Activated T-cell treated with anti-CD3 and anti-CD28 coated beads for 24 hours (primary cell): Measurements from ENCODE around the gene CFAP221.

Experiments
- DNase-seq: peaks from one replicate; pipeline ENCODE4 v3.0.0-alpha.2; 2020; ENCODE audit warnings: low read depth

CFAP221 gene

DNA sequence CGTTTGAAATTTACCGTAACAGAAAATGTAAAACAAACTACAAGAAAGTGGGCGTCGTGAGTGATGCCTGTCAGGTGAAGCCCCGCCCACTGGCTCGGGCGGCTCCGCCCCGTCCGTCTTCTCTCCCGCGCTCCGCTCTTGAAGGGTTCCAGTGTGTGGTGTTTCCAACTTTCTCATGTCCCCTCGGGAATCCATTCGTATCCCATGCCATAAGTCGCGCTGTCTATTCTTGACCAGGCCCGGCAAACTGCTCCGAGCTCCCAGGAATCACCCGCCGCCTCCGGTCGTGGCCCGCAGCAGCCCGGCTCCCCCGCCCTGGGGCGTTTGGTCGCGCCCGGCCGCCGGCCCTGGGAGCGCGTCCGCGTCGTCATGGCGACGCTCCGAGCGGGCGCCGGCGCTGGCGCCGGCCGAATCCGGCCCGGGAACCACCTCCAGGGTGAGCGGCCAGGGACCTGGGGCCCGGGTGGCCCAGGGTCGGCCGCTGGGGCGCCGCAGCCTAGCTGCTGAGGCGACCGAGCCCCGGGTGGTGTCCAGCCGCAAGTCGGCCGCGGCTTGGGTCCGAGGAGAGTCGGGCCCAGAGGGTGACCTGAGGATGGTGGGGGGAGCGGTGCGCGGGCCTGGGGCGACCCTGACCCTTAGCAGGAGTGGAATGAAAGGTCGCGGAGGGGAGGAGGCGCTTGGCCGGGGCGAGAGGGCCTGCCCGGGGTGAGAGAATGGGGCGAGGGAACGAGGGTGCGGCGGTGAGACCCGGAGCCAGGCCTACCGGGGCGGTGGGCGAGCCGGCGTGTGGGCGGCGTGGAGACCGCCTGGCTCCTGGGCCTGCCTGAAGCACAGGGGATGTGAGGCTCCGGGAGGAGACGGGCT, at the start of gene CFAP221:
TSS of gene CFAP221 (plus strand) at position 375 of the 864 bp plus-strand sequence. CDS start 1,683 bp downstream, outside the sequence.
- peak; percentile 41 for DNase-seq

DNA sequence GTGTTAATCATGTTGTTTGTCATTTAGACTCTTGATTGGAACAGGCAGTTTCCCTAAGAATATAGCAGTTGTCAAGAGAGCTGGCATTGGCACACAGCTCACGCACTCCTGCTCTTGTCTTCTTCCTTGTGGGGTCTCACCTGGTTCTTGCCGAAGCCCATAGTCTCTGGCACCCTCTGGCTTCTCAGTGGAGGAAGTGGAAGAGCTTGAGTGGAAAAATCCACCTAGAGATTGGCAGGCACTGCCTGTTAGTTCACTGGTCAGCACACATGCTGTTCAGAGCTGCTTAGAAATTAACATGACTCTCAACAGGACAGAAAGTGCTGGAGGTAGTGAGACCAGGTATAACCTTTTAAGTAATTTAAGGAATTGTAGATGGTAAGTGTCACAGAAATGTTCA, 48.3 kb upstream of the CFAP221 start:
- no peak for DNase-seq

DNA sequence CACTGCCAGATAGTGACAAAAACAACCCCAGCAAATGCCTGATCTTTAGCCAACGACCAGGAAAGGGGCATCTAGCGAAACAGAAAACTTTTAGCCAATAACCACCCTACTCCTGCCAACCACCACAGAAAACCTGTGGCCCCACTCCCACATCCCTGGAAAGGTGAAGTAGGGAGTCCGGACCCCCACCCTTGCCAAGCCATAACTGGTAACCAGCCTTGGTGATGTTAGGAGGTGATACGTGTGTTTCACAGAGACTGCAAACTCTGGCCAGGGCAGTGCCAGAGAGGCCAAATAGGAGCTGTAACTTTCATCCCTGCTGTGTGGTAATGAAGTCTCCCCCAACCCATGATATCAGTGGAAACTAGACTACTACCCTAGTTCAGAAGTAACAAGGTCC, 47.6 kb upstream of the CFAP221 start:
- no peak for DNase-seq

DNA sequence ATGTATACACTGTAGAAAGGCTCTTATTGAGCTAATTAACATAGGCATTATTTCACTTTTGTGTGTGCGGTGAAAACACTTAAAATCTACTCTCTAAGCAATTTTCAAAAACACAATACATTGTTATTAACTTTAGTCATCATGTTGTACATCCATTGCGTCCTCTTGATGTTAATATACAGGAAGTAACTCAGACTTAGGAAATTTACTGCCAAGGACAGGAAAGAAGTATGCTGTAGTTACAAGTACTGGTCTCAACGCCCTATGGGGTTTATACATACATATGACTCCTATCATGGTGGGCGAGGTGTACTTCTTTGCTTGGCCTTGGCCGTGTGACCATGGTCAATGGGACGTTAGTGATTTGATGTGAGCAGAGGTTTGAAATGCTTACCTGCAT, 35.5 kb upstream of the CFAP221 start:
- DNase-seq = no peak

DNA sequence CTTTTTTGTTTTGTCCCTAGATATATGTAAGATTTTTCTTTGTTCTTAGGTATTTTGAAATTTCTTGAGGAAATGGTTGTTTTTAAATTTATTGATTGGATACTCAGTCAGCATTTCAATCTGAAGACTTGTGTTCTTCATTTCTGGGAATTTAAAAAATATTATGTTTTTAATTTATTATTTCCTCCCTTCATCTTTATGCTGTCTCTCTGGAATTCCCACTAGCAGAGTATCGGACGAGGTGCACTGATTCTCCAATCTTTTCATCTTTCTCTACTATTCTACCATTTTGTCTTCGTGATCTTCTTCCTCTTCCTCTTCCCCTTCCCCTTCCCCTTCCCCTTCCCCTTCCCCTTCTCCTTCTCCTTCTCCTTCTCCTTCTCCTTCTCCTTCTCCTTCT, 32.3 kb upstream of the CFAP221 start:
- DNase-seq = no peak

DNA sequence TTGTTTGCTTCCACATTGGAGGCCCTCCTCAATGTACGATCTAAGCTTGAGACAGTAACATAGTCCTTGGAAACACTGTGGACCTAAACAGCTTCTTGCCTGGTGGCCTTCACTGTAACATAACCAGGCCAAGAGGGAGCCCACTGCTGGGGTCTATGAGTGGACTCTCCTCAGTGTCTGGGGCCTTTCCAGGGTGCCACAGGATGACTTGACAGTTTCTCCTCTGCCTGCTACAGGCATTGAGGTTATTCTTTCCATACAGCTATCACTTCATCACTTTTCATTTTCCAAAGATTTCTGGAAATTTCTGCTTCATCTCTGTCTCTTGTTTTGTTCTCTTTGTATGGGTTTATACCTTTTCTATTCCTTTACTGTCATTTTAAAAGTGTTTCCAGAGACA, 31.3 kb upstream of the CFAP221 start:
- DNase-seq = no peak

DNA sequence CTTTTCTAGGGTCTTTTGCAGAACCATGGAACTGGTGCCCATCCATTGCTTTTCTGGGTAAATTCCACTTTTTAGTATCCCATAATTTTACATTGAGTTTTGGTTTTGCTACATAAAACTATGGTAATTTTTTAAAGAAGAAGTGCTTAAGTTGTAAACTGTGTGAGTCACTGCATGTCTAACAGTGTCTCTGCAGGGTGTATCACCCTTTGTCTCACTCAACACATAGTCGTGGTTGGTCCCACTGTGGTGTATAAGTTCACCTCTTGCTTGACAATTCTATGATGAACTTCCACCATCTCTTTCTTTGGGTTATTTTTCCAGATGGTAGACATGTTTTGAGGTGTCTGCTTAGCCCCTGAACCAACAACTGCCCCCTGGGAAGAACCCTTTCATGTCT, 30.4 kb upstream of the CFAP221 start:
- DNase-seq = no peak

DNA sequence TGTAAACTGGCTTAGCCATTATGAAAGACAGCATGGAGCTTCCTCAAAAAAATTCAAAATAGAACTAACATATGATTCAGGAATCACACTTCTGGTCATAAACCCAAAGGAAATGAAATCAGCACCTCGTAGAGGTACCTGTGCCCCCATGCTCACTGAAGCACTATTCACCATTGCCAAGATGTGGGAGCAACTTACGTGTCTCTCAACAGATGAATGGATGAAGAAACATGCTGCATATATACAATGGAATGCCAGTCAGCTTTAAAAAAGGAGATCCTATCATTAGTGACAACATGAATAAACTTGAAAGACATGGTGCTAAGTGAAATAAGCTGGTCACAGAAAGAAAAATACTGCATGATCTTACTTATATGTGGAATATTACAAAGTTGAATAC, 28.1 kb upstream of the CFAP221 start:
- DNase-seq = no peak

DNA sequence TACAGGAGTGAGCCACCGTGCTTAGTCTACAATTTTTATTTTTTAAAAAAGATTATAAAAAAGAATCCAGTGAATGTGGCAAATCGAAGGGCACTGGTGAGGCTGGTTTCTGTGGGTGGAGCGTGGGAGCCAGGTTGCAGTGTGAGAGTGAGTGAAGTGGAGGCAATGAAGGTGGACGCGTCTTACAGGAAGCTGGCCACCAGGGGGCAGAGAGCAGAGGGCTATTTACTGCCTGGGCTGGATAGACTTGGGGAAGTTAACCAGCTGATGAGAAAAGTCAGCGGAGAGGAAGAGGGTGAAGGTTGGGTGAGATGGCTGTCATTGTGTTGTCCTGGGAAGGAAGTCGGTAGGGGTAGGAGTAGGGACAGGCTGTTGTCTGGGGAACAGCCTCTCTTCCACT, 26.8 kb upstream of the CFAP221 start:
- DNase-seq = peak; percentile 7

DNA sequence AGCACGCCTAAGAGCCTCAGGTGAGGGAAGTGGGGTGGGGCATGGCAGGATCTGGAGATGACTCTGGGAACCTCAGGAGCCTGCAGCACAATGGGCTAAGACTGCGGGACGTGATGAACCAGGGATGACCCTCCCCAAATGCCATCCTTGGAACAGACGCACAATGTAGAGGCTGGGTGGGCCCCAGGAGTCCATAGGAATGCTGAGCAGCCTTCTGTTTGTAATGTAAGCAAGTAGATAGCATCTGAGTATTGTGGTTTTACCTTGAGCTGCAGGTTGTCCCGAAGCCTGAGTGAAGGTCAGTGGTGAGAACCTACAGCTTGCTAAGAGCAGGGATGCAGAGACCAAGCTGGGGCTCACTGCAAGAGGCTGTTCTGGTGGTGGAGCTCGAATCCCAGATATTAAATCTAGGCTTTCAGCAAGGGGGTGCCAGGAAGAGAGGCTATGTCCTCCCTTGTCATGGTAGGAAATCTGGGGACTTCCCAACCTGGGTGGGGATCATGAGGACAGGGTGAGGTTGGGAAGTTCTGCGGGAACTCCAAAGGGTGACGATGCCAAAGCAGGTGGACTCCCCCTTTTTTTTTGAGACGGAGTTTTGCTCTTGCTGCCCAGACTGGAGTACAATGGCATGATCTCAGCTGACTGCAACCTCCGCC, 25.7 kb upstream of the CFAP221 start:
- DNase-seq = no peak

DNA sequence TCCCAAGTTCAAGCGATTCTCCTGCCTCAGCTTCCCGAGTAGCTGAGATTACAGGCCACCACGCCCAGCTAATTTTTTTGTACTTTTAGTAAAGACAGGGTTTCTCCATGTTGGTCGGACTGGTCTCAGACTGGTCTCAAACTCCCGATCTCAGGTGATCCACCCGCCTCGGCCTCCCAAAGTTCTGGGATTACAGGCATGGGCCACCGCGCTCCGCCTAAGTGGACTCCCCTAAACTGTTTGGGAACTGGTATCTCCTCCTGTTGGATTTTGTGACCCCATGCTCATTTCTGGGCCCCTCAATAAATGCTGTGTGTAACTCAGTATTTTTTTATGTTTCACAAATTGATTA, 25.2 kb upstream of the CFAP221 start:
- no peak for DNase-seq

DNA sequence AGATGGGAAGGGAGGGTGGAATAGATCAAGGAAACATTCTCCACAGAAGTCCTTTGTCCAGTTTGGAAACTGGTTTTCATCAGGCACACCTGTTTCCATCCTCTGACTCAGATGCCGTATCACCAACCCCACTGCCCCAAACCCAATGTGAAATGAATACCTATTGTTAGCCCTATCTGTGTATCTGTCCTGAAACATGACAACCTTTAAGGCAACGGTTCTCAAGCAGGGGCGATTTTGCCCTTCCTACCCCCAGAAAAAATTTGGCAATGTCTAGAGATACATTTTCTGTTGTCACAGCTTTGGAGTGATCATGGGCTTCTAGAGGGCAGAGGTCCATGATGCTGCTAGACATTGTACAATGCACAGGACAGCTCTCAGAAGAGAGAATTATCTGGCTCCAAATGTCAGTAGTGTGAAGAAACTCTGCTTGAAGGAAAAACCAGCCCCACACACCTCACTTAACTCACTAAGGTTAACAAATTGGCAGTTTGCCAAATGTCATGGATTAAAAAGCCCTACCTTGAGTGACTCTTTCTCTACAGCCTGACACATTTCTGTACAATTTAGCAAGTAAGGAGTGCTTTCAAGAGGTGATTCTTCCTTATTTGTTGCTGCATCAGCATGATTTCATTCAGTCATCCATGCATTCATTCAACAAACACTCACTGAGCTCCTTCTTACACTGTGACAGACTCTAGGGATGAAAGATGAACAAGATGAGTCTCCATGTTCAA, 23.4 kb upstream of the CFAP221 start:
- no peak for DNase-seq

DNA sequence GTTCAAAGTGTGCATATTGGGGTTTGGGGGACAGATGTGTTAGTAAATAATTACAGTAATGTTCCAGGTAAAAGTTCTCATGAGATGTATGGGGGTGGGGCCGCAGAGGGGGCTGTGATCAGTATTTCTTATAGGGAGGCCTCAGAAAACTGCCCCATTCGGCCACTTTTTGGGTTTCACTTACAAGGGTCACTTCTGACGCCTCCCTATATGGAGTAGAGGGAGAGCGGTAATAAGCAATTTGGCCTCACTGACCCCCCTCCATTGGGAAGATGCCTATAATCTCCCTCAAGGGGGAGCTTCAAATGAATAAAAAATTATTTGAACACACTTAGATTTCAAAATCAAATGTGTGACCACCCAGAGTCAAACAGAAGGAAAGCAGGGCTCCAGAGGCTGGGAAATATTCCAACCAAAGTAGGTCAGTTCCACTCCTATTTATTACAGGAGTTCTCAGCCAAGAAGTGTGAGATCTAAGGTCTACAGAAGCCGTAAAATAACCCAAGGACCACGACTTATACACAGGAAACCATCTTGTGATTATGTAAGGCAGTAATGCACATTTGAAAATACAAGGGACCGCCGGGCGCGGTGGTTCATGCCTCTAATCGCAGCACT, 22.7 kb upstream of the CFAP221 start:
- DNase-seq = no peak

DNA sequence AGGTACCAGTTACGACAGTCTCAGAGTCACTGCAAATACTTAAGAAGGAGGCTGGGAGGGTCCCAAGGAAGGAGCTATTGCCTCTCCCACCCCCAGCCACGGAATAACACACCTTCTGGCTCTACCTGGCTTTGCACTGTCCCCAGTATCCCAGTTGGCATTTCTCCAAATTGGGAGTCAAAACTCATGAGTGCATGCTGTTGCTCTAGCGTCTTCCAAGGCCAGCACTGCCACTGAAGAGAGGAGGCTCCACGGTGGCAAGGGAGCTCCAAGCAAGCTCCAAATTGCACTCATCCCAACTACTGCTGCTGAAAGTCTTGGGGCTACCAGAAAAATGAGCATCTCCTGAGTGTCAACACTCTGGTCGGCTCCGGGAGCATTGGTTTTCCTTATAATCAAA, 21.6 kb upstream of the CFAP221 start:
- DNase-seq = no peak

DNA sequence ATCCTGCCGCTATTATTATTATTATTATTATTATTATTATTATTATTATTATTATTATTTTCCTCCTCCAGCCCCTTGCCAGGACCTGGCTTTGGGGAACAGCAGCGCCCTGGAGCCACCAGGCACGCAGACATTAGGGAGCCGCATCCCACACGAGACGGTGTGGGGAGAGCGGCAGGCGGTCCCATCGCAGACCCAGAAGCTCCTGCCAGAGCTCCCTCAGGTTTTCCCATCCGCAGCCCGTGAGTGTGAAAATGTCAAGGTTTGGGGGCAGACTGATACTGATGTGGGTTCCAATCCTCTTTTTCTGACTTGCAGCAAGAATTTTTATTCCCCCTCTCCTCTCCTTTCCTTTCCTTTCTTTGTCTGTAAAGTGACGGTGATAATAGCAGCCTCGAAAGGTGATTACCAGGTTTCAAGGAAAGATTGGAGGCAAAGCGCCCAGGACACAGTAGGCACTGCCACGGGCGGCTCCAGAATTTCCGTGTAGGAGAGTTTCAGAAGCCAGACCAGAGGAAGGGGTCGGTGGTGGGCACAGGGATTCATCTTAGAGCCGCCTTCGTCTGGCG, 20.8 kb upstream of the CFAP221 start:
- no peak for DNase-seq

DNA sequence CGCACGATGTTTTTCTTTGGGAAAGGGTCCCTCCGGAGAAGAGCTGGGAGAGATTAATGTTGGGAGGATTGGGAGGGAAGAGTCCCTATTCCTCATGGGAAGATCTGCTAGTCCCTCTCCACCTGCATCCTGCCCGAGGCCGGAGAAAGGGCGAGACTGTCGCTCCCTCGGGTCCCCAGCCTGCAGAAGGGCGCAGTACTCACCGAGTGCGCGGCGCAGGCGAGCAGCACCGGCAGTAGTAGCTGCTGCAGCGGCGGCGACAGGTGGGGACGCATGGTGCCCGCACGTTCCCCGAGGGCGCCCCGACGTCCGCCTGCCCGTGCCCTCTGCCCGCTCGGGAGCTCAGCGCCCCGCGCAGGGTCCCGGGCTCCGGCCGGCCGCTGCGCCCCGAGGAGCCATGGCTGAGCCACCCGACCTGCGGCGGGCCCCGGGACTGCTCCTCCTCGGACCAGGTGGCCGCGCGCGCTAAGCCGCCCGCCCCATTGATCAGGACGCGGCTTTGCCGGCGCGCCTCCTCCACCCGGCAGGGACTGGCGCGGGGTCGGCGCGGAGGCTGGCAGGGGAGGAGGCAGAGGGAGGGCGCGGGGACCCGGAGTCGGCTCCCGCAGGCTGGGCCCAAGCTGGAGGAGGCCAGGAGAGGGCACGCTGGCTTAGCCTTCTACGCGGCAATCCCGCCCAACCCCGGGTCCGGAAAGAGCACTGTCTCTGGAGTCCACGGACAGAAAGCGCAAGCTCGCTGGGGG, 20.1 kb upstream of the CFAP221 start, which contains the start of gene SCTR:
TSS of gene SCTR (minus strand) at position 532 of the 743 bp plus-strand sequence. CDS start at position 275, 257 bp downstream.
- DNase-seq = no peak

DNA sequence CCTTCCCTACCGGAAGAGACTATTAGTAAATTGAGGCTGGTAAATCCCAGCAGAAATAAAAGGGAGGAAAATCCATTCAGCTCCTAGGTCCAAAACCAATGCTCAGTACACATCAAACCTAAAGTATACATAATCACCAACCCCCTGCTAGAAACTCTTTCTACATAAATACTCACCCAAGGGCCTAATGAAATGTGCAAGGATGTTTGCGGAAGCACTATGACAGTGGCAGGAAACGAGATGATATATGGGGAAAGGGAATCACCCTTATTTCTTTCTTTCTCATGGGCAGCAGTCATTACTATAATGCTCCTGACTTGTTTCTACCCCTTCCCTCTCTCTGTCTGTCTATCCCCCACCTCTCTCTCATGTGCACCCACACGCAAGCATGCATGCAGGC, 18.6 kb upstream of the CFAP221 start:
- no peak for DNase-seq

DNA sequence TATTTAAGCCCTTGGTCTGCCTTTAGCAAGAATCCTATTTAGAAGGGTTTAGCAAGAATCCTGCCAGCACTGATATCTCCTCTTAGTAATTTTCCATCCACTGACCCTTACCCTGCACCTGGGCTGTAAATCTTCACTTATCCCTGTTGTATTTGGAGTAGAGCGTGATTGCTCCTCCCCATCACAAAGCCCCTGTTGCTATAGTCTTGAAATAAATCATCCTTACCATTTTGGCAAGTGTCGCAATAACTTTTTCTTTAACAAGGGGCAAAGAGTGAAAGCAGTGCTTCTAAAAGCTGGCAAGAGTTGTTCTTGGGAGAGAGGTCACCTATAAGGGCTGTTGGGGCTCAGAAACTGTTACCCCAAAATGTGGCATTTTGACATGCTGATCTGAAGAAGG, 16.2 kb upstream of the CFAP221 start:
- no peak for DNase-seq

DNA sequence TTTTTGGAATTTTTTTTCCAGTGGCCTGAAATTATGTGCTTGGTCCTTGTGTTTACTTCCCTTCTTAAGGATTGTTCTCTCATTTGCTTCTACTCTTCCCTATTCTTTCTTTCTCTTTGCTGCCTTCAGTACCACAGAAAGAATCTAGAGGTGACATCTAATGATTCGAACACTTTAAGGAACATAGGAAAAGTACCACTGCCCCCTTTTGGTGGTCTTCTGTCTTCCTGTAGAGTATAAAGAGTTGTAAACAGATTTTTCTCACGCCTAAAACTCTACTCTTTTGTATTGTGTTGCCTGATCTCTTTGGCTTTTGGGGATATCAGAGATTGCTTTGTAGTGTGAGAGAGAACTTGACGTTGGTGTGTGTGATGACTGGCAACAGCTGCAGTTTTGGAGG, 13.0 kb upstream of the CFAP221 start:
- DNase-seq = no peak

DNA sequence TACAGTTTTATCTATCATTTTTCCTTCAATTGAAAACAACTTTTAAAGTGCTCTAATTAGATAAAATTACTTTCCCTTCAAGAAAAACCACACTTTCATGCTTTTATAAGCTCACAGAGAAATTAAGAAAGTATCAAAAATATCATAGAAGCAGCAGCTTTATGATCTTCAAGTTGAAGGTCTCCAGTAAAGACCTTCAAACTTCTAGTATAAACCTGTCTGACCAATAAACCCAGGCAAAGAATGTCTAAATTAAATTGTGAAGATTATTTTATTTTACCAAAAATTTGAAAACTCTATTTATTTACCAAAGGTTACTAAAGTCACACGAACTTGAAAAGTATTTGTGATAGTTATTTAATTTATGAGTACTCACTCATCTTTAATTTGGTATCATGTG, 10.7 kb upstream of the CFAP221 start:
- DNase-seq = no peak

DNA sequence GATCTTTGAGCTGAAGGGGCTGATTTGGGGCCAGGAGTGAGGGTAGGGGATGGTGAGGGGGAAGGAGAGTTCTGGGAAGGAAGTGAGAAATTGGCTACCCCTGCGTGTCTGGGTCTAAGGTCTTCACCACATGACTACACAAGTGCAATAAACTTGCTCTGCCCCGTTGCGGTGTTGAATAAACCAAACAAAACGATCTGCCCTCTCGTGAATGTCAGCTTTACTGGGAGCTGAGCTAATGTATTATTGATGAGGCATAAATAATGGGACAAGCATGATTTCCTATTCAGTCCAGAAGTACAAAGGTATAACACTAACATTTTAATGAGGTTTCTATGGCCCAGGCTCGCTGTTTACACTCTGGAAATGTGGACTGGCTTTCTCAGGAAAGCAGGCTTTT, 8.0 kb upstream of the CFAP221 start:
- no peak for DNase-seq
